Upper lobe of left lung (tissue), 6 donors: ENCODE measurements around the gene FGF1. TPM values are rescaled to one million over a fixed set of nuclear protein-coding genes. Genes with fewer than 3 reads are reported as not detected.

Experiments
- ATAC-seq, 2 donors: fragments of 200-7000 bp; cut with Tn5 transposase; one replicate each; pipeline ENCODE4 v1.9.1; 2022; ENCODE audit warnings: mild to moderate bottlenecking in 2 of 2, moderate library complexity in 2 of 2; ENCODE audit not compliant: low FRiP score in 2 of 2
- DNase-seq, 2 donors: peaks; one replicate each; pipeline ENCODE4 v3.0.0-alpha.2; 2019 to 2020
- H3K27ac ChIP-seq, 4 donors: fragments of 200-600 bp; sonication (generic); one replicate each; pipeline ENCODE4 v1.5.1; 2016 to 2019
- H3K27me3 ChIP-seq, 4 donors: fragments of 200-600 bp; sonication (generic); one replicate each; pipeline ENCODE4 v1.5.1; 2017 to 2019
- H3K36me3 ChIP-seq, 4 donors: fragments of 200-600 bp; sonication (generic); one replicate each; pipeline ENCODE4 v1.5.1; 2016 to 2019
- H3K4me1 ChIP-seq, 4 donors: fragments of 200-600 bp; sonication (generic); one replicate each; pipeline ENCODE4 v1.5.1; 2018 to 2019
- H3K4me3 ChIP-seq, 4 donors: fragments of 200-600 bp; sonication (generic); one replicate each; pipeline ENCODE4 v1.5.1; 2017 to 2019; ENCODE audit warnings: mild to moderate bottlenecking in 2 of 4, moderate library complexity in 1 of 4
- H3K9me3 ChIP-seq, 4 donors: fragments of 200-600 bp; sonication (generic); one replicate each; pipeline ENCODE4 v1.5.1; 2018 to 2019
- EP300 ChIP-seq, 4 donors: sonication (generic); formaldehyde crosslinking; IDR thresholded peaks; one replicate each; pipeline ENCODE4 v1.5.1; 2017; ENCODE audit warnings: antibody characterized with exemption in 4 of 4, control low read depth in 2 of 4
- POLR2A ChIP-seq, 4 donors: fragments of 450-650 bp; IDR thresholded peaks; one replicate each; pipeline ENCODE4 v1.5.1; 2016 to 2017; ENCODE audit warnings: antibody characterized with exemption in 4 of 4, mild to moderate bottlenecking in 2 of 4
- POLR2AphosphoS5 ChIP-seq, 2 donors: sonication (generic); formaldehyde crosslinking; IDR thresholded peaks; one replicate each; pipeline ENCODE4 v1.5.1; 2017; ENCODE audit warnings: antibody characterized with exemption in 2 of 2
- WGBS, 2 donors: methylation state at CpG; one replicate each; pipeline ENCODE4 v1.1.5; 2017 to 2018; 5-methylcytosine and 5-hydroxymethylcytosine counted together
- total RNA-seq, 6 donors: library from RNA; depleted of rRNA in 4 of 6; stranded (reverse); fragments of >200 nt in 4 of 6; gene quantifications; one replicate each; pipeline versions ENCODE4 v1.1.0 to v1.2.1, GENCODE V29; 2016 to 2021
- TF ChIP-seq, protein P1 (sequence below), 6 experiments: fragments of 450-650 bp in 4 of 6; fragments of 200-600 bp in 2 of 6; sonication (generic) in 2 of 6; IDR thresholded peaks; one replicate each; pipeline ENCODE4 v1.5.1; 2016 to 2019; ENCODE audit warnings: antibody characterized with exemption in 6 of 6
- donor health status: DM: no; HTN: no; CAD: no; lungs with moderate emphysema.
- donor health status: DM: no; HTN: yes; CAD: no; lungs with severe emphysema.

FGF1 gene
- 1 to 10 TPM in 1 of 6 donors, under 1 TPM in 3, not detected in 2; 0.63 to 1.3 (median 0.77) TPM for total RNA-seq

GRCh38 chr5:142685418-142686209 is at the start of gene FGF1:
Gene FGF1, minus strand, starts transcription at chr5:142686090. Its CDS starts 71,963 bp downstream, at chr5:142614127.
- no peaks in the 10 kb centered on the region for H3K27me3 ChIP-seq
- TF ChIP-seq POLR2AphosphoS5 (IDR thresholded peaks at IDR 0.05) (no peak), POLR2A (IDR thresholded peaks at IDR 0.05) (no peak), EP300 (IDR thresholded peaks at IDR 0.05) (no peak)
- TF ChIP-seq, protein P1, sequence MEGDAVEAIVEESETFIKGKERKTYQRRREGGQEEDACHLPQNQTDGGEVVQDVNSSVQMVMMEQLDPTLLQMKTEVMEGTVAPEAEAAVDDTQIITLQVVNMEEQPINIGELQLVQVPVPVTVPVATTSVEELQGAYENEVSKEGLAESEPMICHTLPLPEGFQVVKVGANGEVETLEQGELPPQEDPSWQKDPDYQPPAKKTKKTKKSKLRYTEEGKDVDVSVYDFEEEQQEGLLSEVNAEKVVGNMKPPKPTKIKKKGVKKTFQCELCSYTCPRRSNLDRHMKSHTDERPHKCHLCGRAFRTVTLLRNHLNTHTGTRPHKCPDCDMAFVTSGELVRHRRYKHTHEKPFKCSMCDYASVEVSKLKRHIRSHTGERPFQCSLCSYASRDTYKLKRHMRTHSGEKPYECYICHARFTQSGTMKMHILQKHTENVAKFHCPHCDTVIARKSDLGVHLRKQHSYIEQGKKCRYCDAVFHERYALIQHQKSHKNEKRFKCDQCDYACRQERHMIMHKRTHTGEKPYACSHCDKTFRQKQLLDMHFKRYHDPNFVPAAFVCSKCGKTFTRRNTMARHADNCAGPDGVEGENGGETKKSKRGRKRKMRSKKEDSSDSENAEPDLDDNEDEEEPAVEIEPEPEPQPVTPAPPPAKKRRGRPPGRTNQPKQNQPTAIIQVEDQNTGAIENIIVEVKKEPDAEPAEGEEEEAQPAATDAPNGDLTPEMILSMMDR (IDR thresholded peaks at IDR 0.05) = no peak
- DNase-seq (no peak), ATAC-seq (peak in 1 of 2 donors; percentile 8)
- H3K4me1 ChIP-seq = peaks cover 0 to 15% (median 4%) of the 10 kb centered on the region in 4 donors
- H3K36me3 ChIP-seq = no peaks in the 10 kb centered on the region
- no peak within 1 kb of the TSS for H3K4me3 ChIP-seq
- H3K9me3 ChIP-seq = no peaks in the 10 kb centered on the region
- peak within 1 kb of the TSS in 1 of 4 donors; percentile 43 for H3K27ac ChIP-seq
- WGBS, 2 donors = 59 to 60% methylated on average over 9 to 12 of the region's 12 CpGs

DNA sequence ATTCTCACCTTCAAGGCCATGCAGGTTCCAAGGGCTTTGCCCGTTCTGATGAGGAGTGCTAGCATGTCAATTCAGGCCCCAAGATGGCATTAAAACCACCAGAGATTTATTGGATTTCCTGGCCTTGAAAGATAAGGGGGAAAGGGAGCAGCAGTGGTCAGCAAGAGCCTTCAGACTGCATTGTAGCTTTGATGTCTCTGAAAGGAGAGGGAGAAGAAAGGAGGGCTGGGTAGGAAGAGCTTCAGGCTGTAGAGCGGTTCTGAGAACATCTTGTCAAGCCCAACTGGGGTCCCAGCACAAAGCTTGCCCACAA is 41.8 kb upstream of the FGF1 start:
- H3K27me3 ChIP-seq = no peaks in the 10 kb centered on the region
- no peak for DNase-seq
- TF ChIP-seq POLR2A (IDR thresholded peaks at IDR 0.05) (no peak), EP300 (IDR thresholded peaks at IDR 0.05) (no peak), POLR2AphosphoS5 (IDR thresholded peaks at IDR 0.05) (no peak)
- TF ChIP-seq, protein P1 (IDR thresholded peaks at IDR 0.05) = no peak
- no peaks in the 10 kb centered on the region for H3K36me3 ChIP-seq
- H3K4me3 ChIP-seq = no peak overlapping the region
- no peak for ATAC-seq
- 70 to 83% methylated on average over 2 of the region's 2 CpGs for WGBS, 2 donors
- H3K27ac ChIP-seq = no peak overlapping the region
- peaks cover 0 to 7% (median 3%) of the 10 kb centered on the region in 4 donors for H3K4me1 ChIP-seq
- H3K9me3 ChIP-seq = no peaks in the 10 kb centered on the region

DNA sequence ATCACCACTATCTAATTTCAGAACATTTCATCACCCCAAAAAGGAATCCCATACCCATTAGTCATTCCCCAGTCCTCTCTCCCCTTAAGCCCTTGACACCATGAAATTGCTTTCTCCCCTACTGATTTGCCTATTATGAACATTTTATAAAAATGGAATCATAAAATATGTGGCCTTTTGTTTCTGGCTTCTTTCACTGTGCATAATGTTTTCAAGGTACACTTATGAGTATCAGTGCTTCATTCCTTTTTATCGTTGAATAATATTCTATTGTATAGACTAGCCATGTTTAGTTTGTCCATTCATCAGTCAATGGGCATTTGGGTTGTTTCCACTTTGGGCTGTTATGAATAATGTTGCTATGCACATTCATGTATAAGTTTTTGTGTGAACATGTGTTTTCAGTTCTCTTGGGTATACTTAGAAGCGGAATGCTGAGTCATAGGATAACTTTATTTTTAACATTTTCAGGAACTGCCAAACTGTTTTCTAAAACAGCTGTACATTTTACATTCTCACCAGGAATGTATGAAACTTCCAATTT is 40.4 kb upstream of the FGF1 start:
- WGBS, 2 donors = 63 to 68% methylated on average over 2 of the region's 2 CpGs
- H3K27me3 ChIP-seq = no peaks in the 10 kb centered on the region
- peaks cover 0 to 7% (median 3%) of the 10 kb centered on the region in 4 donors for H3K4me1 ChIP-seq
- H3K9me3 ChIP-seq = no peaks in the 10 kb centered on the region
- no peak for TF ChIP-seq POLR2A (IDR thresholded peaks at IDR 0.05)
- TF ChIP-seq, protein P1 (IDR thresholded peaks at IDR 0.05) = no peak
- ATAC-seq = peak in 1 of 2 donors; percentile 72
- no peak overlapping the region for H3K4me3 ChIP-seq
- peak overlapping the region in 2 of 4 donors; percentile 3 to 20 for H3K27ac ChIP-seq
- H3K36me3 ChIP-seq = no peaks in the 10 kb centered on the region
- DNase-seq = no peak

- no peaks in the 10 kb centered on the region for H3K9me3 ChIP-seq
- 72% methylated on average over 4 of the region's 4 CpGs for WGBS, 2 donors
- peak overlapping the region in 1 of 4 donors; percentile 3 for H3K27ac ChIP-seq
- peaks cover 0 to 14% (median 6%) of the 10 kb centered on the region in 4 donors for H3K4me1 ChIP-seq
- no peaks in the 10 kb centered on the region for H3K36me3 ChIP-seq
- no peak for TF ChIP-seq POLR2A (IDR thresholded peaks at IDR 0.05)
- TF ChIP-seq, protein P1 (IDR thresholded peaks at IDR 0.05) = no peak
- no peak for TF ChIP-seq EP300 (IDR thresholded peaks at IDR 0.05)
- TF ChIP-seq POLR2AphosphoS5 (IDR thresholded peaks at IDR 0.05) = no peak
- ATAC-seq = peak in 1 of 2 donors; percentile 28
- no peak for DNase-seq
- H3K27me3 ChIP-seq = no peaks in the 10 kb centered on the region
- no peak overlapping the region for H3K4me3 ChIP-seq
Observed at GRCh38 chr5:142725231-142726187, 39.6 kb upstream of the FGF1 start.
